ENCODE data around the gene SCN5A.
"Not testable (repeated sequence)": the region's sequence is repeated elsewhere in the genome, so short reads cannot be mapped to it uniquely, and the experiment has no call there.

SCN5A gene

DNA sequence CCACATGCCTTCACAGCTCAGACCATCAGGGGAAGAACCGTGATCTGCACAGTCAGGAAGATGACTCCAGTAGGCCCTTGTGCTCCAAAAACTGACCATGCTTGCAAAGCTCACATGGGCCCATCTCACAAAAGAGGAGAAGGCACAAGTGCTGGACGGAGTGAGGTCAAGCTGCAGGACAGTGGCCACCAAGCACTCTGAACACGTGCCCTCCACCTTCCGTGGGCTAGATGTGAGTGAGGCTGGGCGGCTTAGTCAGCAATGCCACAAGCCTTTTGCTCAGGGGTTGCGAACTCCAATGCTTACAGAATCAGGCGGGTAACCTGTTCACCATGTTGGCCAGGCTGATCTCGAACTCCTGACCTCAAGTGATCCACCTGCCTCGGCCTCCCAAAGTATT lies 70.9 kb downstream of the SCN5A start:
- DNase-seq (ENCODE audit: low read depth), result no peak

DNA sequence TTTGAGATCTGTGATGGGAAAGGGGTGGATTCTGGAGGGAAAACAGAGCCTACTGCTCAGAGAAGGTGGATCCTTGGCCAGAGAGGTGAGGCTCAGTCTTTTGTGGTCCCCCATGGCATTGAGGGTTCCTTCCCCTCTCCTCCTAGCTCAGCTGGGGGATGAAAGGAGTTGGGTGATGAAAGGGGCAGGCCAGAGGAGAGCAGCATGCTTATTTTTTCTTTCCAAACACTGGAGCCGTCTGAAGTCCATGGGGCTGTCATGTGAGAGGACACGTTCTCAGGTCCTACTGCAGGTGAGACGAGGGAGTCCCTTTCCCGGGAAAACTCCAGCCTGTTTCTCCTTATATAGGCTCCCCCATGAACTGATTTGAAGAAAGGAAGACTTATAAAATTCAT lies 71.4 kb downstream of the SCN5A start:
- no peak for DNase-seq (ENCODE audit: low read depth)

DNA sequence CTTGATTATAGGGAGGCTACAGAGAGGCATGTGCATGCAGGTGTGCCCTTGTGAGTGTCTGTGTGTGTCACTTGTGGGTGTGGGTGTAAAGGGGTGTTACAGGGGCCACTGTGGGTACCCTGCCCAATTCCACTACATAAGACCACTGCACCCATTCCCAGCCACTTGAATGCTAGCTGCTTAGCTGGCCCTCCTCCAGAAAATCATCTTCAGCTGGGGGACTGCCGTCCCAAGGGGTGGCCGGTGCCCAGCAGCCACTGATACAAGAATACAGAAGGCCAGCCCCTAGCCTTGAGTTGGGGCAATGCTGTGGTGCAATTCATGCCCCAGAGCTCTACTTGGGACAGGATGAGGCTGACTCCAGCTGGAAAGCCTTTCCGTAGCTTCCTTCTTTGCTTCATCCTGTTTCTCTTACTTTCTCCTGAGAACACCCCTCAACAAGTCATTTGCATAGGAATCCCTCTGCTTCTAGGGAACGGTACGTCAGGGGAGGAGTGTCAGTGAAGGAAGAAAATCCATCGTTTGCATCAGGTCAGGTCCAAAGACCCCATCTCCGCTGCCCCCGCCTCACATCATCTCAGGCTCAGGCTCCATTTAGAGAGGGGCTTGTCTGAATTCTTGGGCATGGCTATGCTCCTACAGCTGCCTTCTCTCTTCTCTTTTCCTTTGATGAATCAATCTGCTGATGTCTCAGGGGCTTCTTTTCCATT lies 72.0 kb downstream of the SCN5A start:
- no peak for DNase-seq (ENCODE audit: low read depth)

DNA sequence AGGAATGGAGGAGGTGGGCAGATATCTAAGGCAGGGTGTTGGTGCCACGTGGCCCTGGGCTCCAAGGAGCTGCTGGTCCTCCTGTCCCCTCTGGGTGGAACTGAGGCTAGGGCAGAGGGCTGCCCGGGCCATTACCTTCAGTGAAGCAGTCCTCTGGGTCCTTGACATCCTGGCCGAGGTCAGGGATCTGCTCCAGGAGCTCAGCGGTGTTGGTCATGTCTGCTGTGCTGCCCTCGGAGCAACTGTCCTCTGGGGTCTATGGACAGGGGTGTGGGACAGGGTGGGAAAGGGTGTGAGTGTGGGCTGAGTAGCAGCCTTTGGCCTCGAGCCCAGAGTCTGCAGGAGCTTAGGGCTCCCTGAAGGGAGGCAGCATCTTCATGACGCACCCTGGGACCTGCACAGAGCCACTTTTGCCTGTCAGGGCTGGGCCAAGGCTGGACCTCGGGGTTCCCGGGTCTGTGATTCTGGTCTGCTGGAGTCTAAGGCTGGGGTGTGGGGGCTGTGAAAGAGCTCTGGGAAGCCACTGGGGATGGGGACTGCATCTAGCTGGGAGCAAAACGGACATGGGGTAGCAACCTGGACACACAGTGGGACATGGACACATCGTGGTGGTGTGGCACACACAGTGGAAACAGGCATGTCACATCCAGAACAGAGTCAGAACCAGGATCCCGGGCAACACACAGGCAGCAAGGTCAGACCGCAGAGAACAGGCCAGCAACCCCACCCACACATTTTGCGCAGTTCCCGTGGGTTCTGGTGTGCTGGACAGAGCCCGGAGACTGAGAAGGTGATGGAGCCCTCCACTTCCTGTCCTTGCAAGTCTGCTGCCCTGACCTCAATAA lies 72.7 kb downstream of the SCN5A start:
- DNase-seq (ENCODE audit: low read depth), result no peak

DNA sequence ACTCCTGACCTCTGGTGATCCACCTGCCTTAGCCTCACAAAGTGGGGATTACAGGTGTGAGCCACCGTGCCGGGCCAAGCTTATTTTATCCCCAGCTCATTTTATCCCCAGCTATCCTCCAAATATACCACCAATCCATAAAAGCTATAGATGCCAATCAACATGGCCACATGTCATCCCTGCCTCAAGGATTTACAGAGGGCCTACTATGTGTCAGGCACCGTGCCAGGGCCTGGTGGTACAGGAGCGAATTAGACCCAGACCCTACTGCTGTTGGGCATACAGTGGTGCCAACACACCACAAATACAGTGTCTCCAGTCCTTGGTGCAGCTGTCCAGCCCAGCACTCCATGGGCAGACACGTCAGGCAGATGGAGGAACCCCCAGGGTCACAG lies 73.4 kb downstream of the SCN5A start:
- no peak for DNase-seq (ENCODE audit: low read depth)

DNA sequence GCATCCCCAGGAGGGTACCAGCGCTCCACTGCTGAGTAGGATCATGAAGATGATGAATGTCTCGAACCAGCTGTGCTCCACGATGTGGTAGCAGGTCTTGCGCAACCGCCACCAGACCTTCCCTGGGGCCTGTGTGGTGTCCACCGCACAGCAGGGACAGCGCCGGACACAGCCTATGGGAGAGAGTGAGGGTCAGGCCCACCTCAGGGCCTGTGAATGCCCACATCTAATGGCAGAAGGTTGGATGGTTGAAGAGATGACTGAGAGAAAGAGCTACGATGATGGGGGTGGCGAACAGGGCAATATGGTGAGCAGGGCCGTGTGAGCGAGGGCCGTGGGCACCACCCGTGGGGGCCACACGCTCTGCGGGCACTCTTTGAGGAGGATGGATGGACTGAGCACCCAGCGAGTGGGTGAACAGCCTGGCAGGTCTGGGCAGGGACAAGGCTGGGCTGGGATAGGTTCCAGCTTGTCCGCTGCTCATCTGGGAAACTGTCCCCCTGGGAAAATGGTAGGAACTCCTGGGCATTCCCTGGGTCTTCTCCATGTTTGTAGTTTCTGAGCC lies 74.1 kb downstream of the SCN5A start:
- no peak for DNase-seq (ENCODE audit: low read depth)

DNA sequence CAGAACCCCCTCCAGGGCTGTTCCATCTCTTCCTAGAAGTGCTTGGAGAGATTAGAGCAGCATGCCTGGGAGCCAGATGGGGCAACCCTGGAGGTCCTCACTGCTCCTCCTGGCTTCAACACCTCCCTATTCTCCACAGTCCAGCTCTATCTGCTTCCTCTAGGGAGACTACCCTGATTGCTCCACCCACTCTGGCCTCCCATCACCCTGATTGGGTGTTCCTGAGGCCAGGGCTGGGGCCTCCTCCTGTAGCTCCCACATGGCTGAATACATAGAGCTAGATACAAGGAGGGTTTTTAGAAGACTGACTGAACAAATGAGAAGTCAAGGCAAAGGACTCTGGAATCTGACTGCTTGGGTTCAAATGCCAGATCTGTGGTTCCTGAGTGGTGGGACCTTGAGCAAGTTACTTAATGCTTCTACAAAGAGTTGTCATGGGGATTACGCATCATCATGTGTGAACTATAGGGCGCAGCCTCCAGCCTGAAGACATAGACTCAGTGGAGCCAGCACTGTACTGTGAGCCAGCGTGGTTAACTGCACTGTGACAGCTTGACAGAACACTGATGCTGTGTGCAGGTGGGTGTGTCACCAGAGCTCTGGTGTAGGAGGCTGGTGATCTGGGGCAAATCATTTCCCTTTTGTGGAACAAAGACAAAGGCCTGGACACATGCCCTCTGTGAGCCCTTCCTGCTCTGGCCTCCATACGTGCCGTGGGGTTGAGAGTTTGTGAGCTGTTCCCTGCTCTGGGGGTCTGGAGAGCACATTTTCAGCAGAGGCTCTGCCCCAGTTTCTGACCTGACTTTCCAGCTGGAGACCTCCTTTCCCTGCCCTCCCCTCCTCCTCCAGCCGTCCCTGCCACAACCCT lies 74.8 kb downstream of the SCN5A start:
- no peak for DNase-seq (ENCODE audit: low read depth)

DNA sequence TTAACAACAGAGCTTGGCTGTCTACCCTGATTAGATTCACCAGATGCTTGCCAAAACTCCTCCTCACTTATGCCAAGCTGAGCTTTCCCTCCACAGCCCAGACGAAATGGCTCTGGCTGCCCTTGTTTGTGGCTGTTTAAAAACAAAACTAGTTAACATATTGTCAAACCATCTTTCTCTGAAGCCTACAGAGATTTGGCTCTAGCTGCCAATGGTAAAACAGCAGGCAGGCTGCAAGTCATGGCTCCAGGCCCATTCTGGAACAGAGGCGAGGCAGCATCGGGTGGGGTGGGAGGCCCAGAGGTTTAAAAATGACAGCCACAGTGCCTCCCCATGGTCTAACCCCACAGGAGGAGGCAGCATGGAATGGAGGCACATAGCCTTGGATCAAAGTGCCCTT lies 75.9 kb downstream of the SCN5A start:
- DNase-seq (ENCODE audit: low read depth), result no peak

DNA sequence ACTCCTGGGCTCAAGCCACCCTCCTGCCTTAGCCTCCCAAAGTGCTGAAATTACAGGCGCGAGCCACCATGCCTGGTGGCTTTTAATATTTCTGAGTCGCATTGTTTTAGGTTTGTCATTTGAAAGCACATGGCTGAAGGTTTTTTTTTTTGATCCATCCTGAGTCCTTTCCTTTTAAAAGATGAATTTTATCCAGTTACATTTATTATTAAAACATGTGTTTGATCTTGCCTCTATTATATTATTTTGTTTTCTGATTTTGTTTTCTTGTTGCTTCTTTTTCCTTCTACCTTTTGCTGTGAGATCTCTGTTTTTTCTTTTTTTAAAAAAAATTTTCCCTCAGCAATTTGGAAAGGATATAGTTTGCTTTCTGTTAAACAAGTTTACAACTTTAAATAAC lies 76.4 kb downstream of the SCN5A start:
- no peak for DNase-seq (ENCODE audit: low read depth)

DNA sequence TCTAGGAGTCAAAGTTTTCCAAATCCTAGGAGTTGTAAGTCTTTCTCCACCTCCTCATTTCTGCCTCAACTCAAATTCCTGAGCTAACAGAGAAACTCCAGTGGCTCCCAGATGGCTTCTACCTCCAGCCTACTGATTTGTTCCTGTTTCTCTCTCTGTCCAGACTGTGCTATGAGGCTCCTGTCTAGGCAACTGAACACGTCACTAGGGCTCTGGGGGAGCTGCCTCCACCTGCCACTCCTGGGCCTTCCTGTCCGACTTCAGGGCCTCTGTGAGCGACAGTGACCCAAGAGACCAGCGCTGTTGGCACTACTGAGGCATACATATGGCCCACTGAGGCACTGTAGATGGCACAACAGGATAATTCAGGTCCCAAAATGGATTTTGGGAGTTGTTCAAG lies 82.0 kb downstream of the SCN5A start:
- no peak for DNase-seq (ENCODE audit: low read depth)

DNA sequence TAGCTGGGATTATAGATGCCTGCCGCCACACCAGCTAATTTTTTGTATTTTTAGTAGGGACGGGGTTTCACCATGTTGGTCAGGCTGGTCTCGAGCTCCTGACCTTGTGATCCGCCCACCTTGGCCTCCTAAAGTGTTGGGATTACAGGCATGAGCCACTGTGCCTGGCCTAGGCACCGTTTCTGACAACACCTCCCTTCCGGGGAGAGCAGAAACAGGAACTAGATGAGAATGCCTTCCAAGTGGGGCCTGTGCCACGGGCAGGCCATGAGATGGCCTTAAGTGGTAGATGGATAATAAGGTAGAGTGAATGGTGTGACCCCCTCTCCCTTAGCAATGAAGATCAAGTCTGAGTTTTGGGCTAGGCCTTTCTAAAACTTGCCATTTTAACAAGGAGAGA lies 82.7 kb downstream of the SCN5A start:
- DNase-seq (ENCODE audit: low read depth), result not testable (repeated sequence)

DNA sequence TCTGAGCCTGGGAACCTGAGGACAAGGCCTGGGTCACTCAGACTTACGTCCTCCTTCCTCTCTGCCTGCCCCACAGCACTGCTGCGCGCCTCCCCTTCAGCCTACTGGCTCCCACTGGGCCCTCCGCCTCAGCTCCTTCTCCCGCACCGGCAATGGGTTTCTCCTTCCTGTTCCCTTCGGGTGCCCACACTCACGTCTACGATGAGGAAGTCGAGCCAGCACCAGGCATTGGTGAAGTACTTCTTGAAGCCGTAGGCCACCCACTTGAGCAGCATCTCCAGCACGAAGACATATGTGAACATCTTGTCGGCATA lies 83.3 kb downstream of the SCN5A start:
- DNase-seq (ENCODE audit: low read depth), result no peak

DNA sequence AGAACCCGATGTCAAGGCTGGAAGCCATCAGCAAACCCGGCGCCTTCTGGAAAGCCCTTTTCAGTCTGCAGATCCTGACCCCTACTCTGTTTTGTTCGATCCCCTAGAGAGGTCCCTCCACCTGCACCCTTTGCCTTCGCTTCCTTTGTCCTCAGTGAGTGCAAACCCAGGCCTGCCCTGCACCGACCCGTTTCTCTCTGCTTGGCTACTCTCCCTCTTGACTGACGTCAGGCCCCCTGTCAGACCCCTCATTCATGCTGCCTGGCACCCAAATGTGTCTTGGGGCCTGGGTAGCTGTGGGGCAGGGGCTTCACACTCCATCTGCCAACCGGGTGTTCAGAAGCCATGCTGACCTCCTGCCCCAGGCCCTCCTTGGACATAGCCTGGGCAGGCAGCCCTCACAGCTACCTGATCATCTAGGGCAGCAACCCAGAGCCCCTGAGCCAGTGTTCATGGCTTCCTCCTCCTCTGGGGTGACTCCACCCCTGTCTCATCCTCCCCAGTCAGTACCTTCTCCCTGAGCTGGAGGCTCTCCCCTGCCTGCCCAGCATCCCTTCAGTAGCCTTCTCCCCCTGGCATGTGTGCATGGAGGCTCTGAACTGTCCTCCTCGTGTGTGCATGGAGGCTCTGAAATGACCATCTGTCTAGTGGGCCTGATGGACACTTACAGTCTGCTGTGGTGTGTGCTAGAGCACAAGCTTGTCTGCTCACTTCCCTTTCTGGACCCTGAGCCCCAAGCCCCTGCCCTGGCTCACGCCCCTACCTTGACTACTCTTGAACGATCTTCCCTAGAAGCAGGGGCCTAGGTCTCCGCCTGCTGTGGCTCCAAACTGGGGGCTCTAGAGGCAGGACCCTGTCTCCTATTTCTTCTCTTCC lies 83.9 kb downstream of the SCN5A start:
- no peak for DNase-seq (ENCODE audit: low read depth)

DNA sequence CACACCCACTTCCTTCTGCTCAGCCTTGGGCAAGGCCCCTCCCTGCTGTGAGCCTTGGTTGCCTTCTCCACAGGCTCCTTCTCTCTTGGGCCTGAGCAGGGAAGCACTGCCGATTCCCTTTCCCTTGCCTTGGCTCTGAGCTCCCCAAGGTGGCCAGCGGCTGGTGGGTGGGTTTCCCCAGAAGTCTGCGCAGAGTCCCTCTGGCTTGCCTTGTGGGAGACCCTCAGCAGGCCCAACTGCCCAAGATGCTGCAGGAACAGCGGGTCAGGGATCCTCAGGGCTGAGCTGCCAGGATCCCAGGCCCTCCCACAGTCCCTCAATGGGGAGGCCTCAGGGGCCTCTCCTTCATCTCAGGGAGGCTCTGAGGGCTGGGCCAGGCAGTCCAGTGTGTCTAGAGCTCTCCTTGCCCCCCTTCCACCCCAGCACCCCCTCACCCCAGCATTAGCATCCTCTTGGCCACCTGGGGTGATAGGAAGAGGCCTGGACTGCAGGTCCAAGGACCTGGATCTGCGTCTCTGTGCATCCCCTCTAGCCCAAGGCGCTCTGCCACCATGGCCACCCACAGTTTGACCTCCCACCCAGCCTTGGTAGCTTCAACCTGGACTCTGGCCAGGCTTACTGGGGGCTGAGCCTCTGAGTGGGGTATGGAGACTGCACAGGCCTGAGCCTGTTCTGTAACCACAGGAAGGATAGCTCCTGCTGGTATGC lies 84.7 kb downstream of the SCN5A start:
- DNase-seq (ENCODE audit: low read depth), result no peak

DNA sequence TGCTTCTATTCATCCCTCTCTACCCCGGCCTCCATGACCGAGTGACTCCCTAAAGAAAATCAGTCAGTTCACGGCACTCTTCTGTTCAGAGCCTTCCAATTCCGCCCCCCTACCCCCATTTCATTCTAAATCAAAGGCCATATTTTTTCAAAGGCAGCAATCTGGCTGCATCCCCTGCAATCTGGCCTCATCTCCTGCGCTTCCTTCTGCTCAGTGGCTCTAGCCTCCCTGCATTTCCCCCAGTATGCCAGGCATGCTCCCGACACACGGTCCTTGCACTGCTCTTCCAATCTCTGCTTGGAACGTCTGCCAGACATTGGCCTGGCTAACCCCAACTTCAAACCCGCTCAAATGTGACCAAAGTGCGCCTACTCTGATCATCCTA lies 85.6 kb downstream of the SCN5A start:
- DNase-seq (ENCODE audit: low read depth), result no peak

DNA sequence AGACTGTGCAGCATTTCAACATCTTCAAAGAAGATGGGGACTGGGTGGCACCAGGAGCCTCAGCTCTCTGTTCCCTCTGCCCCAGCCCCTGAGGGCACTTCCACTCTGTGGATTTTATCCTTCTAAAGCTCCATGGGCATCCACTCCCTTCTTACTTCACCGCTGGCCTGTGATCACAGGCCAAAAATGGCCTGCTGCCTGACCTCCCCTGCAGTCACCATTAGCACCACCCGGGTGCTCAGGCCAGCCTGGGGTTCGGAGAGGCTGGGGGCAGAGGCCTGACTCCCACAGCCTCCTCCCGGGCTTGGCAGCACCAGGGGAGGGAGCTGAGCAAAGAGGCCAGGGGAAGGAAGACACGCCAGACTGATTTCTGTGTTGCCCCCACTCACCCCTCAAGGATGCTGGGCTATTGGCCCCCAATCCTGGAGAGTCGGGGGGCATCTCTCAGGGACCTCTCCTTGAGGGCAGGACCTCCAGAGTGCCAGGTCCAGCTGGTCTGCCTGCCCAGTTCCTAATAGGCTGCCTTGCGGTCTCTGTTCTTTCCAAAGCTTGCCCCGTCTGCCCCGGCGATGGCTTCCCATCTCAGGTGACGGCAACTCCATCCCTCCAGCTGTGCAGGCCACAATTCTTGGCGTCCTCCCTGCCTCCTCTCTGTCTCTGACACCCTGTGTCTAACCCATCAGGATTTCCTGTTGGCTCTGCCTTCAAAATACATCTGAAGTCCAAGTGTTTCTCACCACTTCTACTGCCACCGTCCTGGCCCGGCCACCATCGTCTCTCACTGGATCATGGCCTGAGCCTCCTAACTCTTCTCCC lies 86.2 kb downstream of the SCN5A start:
- no peak for DNase-seq (ENCODE audit: low read depth)

DNA sequence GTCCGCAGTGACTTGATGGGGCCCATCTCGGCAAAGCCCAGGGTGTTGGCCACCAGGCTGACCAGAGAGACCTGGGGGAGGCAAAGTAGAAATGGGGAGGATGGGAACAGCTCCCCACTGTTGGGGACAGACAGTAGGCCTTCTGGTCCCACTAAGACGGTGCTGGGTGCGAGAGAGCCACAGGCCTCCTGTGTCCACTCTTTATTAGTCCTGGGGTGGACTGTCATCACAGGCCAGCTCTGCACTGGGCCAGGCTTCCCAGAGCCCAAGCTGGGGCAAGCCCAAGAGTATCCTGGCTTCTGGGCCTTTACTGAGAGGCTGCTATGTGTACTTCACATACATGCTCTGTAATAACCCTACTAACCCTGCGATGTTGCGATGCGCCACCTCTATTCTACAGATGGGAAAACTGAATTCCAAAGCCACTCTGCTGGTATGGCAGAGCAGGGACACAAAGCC lies 87.0 kb downstream of the SCN5A start:
- no peak for DNase-seq (ENCODE audit: low read depth)

DNA sequence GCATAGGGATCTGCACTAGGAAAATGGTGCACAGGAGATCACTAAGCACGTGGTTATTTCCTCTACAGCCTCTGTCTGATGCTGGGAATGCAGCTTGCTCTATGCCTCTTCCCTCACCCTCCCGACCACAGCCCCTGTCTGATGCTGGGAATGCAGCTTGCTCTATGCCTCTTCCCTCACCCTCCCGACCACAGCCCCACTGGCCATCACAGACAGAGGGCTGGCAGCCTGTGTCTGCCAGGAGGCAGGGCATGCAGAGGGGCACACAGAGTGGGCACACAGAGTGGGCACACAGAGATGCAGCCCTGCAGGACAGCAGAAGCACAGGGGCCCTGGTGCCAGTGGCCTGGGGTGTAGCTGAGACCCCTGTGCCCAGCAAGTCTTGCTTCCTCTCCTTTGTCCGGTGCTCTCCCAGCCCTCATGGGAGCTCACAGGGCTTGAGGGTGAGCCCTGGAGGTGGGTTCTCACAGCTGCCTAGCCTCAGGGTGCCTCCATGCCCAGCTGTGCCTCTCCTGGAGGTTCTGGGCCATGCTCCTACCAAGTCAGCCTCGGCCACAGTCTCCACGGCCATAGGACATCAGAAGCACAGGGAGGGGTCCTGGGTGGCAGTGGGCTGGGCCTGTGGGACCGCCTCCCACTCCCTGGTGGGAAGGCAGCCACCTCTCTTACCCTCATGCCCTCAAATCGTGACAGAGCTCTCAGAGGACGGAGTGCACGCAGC lies 87.6 kb downstream of the SCN5A start:
- DNase-seq (ENCODE audit: low read depth), result no peak

DNA sequence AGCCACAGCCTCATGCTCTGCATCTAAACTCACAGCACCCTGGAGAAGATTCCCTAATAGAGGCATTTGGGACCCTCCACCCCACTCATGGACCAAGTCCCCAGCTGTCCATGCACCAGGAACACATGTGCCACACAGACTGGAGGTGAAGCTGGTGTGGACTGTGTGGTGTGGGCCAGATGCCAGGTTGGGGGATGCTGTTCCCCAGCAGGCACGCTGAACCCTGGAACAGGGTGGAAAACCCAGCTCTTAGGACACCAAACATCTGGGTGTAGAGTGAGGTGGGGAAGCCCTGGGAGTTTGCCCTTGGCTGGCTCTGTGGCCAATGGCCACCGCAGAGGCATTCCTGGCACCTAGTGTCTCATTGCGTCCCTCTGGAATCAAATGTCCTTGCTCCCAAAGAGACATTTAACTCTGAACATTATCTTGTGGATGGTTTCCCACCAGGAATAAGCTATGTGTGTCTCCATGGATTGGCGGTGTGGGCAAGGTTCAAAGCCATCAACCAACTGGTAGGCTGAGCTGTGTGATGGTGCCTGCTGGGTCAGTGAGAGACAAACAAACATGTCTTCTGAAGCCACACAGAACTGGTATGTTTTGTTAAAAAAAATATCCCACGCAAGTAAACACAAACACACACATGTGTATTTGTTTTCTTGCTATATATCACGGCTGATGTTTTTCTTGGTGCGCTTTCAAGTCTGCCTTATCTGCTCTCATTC lies 88.3 kb downstream of the SCN5A start:
- DNase-seq (ENCODE audit: low read depth), result no peak

Data from stimulated activated CD8-positive, alpha-beta memory T cell treated with anti-CD3 and anti-CD28 coated beads, Interleukin-12 subunit alpha, Interleukin-12 subunit beta, amount 100 ng/mL, for 4 hours (primary cell).